Right lobe of liver (tissue), 6 donors: ENCODE measurements around the gene WDR1. TPM values are rescaled to one million over a fixed set of nuclear protein-coding genes. Genes with fewer than 3 reads are reported as not detected.
A peak's percentile ranks its signal among the peaks of the same experiment; 100 is the strongest.

Experiments used
- ATAC-seq, 4 donors: fragments of 200-7000 bp; cut with Tn5 transposase; one replicate each; pipeline ENCODE4 v1.9.1; 2020; ENCODE audit warnings: mild to moderate bottlenecking in 4 of 4, moderate library complexity in 4 of 4
- DNase-seq, 3 donors: peaks; one replicate each; pipeline ENCODE4 v3.0.0-alpha.2; 2020
- H3K27ac ChIP-seq, 3 donors: fragments of 200-600 bp; one replicate each; pipeline ENCODE4 v1.8.0; 2022
- H3K27me3 ChIP-seq, 2 donors: fragments of 200-600 bp; one replicate each; pipeline ENCODE4 v1.8.0; 2022
- H3K36me3 ChIP-seq, 4 donors: fragments of 200-600 bp; sonication (generic) in 1 of 4; one replicate each; pipeline versions ENCODE4 v1.5.1 to v1.8.0; 2017 to 2022; ENCODE audit warnings: control low read depth in 1 of 4
- H3K4me1 ChIP-seq, 4 donors: fragments of 200-600 bp; sonication (generic) in 1 of 4; one replicate each; pipeline versions ENCODE4 v1.5.1 to v1.8.0; 2017 to 2022; ENCODE audit warnings: control low read depth in 1 of 4
- H3K4me3 ChIP-seq, 3 donors: fragments of 200-600 bp; one replicate each; pipeline ENCODE4 v1.8.0; 2022
- H3K9me3 ChIP-seq, 4 donors: fragments of 200-600 bp; sonication (generic) in 1 of 4; one replicate each; pipeline versions ENCODE4 v1.5.1 to v1.8.0; 2017 to 2022; ENCODE audit warnings: control low read depth in 1 of 4
- CTCF ChIP-seq, 4 donors: fragments of 200-600 bp in 3 of 4; fragments of 450-650 bp in 1 of 4; IDR thresholded peaks; one replicate each; pipeline versions ENCODE4 v1.5.1 to v1.8.0; 2016 to 2022; ENCODE audit warnings: antibody characterized with exemption in 4 of 4, mild to moderate bottlenecking in 2 of 4
- POLR2A ChIP-seq: fragments of 450-650 bp; IDR thresholded peaks from one replicate; pipeline ENCODE4 v1.6.1; 2017; ENCODE audit warnings: antibody characterized with exemption, mild to moderate bottlenecking
- WGBS: methylation state at CpG from one replicate; pipeline ENCODE4 v1.1.6; 2018; ENCODE audit warnings: low coverage, low lambda C conversion rate; ENCODE audit not compliant: insufficient coverage; ENCODE audit errors: missing lambda C conversion rate; 5-methylcytosine and 5-hydroxymethylcytosine counted together
- intact Hi-C, 2 donors: fragments of 100-400 bp; cut with DNase I; formaldehyde crosslinking; loops; one replicate each; pipeline versions ENCODE4 v1.11.2 to v1.14.1; 2022
- total RNA-seq, 6 experiments: library from RNA; depleted of rRNA in 2 of 6; stranded (reverse); fragments of >200 nt in 2 of 6; fragmentation: NEBNext Ultra II Directional in 3 of 6; extraction: Animal tissue kit (Norgen Biotek cat#: 25700) in 3 of 6; gene quantifications; one replicate each; pipeline versions ENCODE4 v1.1.0 to v1.2.4, GENCODE V29; 2016 to 2023
- donor health status: DM: no; HTN: yes; CAD: no.
- donor health status: DM: no; HTN: no; CAD: no.
- donor health status: DM: no; HTN: no; CAD: no.
- donor health status: DM: no; HTN: yes; CAD: no.
- donor health status: DM: no; HTN: yes; CAD: no.

The WDR1 gene
- total RNA-seq, 6 experiments from 2014 or later, result 65.1 to 149 (median 76.4) TPM

- WGBS, result 90% methylated on average over 2 of the region's 11 CpGs
- Histone ChIP-seq H3K36me3 (peaks cover 0 to 71% (median 13%) of the 10 kb centered on the region in 4 donors), H3K27me3 (no peaks in the 10 kb centered on the region), H3K27ac (peak overlapping the region in 2 of 3 donors; percentile 13 to 43), H3K9me3 (no peaks in the 10 kb centered on the region), H3K4me3 (no peak overlapping the region), H3K4me1 (peaks cover 0 to 14% (median 0%) of the 10 kb centered on the region in 4 donors)
- DNase-seq (peak in 1 of 3 donors; percentile 51), ATAC-seq (no peak)
- intact Hi-C loops, result no loop called here
- no peak for TF ChIP-seq POLR2A
- TF ChIP-seq CTCF (IDR thresholded peaks at IDR 0.05), result no peak
Observed at GRCh38 chr4:10093271-10093621, 23.4 kb downstream of the WDR1 start.

GRCh38 chr4:10092481-10093270 is 23.9 kb downstream of the WDR1 start:
- Histone ChIP-seq H3K9me3 (no peaks in the 10 kb centered on the region), H3K36me3 (peaks cover 4 to 71% (median 18%) of the 10 kb centered on the region in 4 donors), H3K4me1 (peaks cover 0 to 14% (median 0%) of the 10 kb centered on the region in 4 donors), H3K4me3 (no peak overlapping the region), H3K27ac (peak overlapping the region in 1 of 3 donors; percentile 13), H3K27me3 (no peaks in the 10 kb centered on the region)
- TF ChIP-seq POLR2A (no peak), CTCF (IDR thresholded peaks at IDR 0.05) (no peak)
- intact Hi-C loops, result no loop called here
- WGBS, result 79% methylated on average over 9 of the region's 19 CpGs
- DNase-seq, result peak in 1 of 3 donors; percentile 37
- ATAC-seq, result no peak

- WGBS, result 100% methylated on average over 3 of the region's 19 CpGs
- DNase-seq, result peak in 1 of 3 donors; percentile 51
- no peak for TF ChIP-seq POLR2A
- no peak for TF ChIP-seq CTCF (IDR thresholded peaks at IDR 0.05)
- no peaks in the 10 kb centered on the region for H3K9me3 ChIP-seq
- ATAC-seq, result no peak
- H3K27me3 ChIP-seq, result no peaks in the 10 kb centered on the region
- peaks cover 8 to 72% (median 22%) of the 10 kb centered on the region in 4 donors for H3K36me3 ChIP-seq
- H3K4me3 ChIP-seq, result no peak overlapping the region
- H3K27ac ChIP-seq, result no peak overlapping the region
- H3K4me1 ChIP-seq, result peaks cover 0 to 14% (median 0%) of the 10 kb centered on the region in 4 donors
- intact Hi-C loops, result no loop called here
Observed at GRCh38 chr4:10091531-10092181, 24.9 kb downstream of the WDR1 start.

GRCh38 chr4:10090467-10091250 is 25.9 kb downstream of the WDR1 start:
- no peak overlapping the region for H3K27ac ChIP-seq
- no peak for TF ChIP-seq CTCF (IDR thresholded peaks at IDR 0.05)
- no peak for TF ChIP-seq POLR2A
- H3K27me3 ChIP-seq, result no peaks in the 10 kb centered on the region
- WGBS, result 98% methylated on average over 9 of the region's 21 CpGs
- no peak overlapping the region for H3K4me3 ChIP-seq
- H3K4me1 ChIP-seq, result peaks cover 0 to 14% (median 0%) of the 10 kb centered on the region in 4 donors
- peaks cover 11 to 73% (median 28%) of the 10 kb centered on the region in 4 donors for H3K36me3 ChIP-seq
- DNase-seq, result peak in 1 of 3 donors; percentile 41
- intact Hi-C loops, result no loop called here
- H3K9me3 ChIP-seq, result no peaks in the 10 kb centered on the region
- no peak for ATAC-seq
